CD4-positive, alpha-beta memory T cell (primary cell): ENCODE measurements around the gene MARF1. TPM values are rescaled to one million over a fixed set of nuclear protein-coding genes. Genes with fewer than 3 reads are reported as not detected.

Experiments
- polyA plus RNA-seq, 2 donors: library from polyadenylated mRNA; unstranded; fragments of 300-500 nt; fragmentation: Illumina TruSeq; gene quantifications; one replicate each; pipeline ENCODE4 v1.2.3, GENCODE V29; 2021
- total RNA-seq, 2 experiments: library from RNA; stranded (reverse); gene quantifications; one replicate each; pipeline ENCODE4 v1.2.3, GENCODE V29; 2021

MARF1 gene
- total and polyA plus RNA-seq, 4 experiments from 2014 or later: 6.8 to 235 (median 121) TPM

Other genes with a start within 250 kb of the MARF1 start
- gene MPV17L, start 247.4 kb downstream of the MARF1 start, total RNA-seq: not detected
- not detected for gene MPV17L, start 247.4 kb downstream of the MARF1 start, polyA plus RNA-seq
- gene BMERB1, start 208.6 kb downstream of the MARF1 start, total RNA-seq: 1 to 10 TPM; 3.6 to 4.0 TPM
- gene BMERB1, start 208.6 kb downstream of the MARF1 start, polyA plus RNA-seq: 1 to 10 TPM in 1 of 2 donors, under 1 TPM in 1; 0.43 to 1.7 TPM
- gene NDE1, start 7.1 kb upstream of the MARF1 start, total RNA-seq: 100 to 1,000 TPM; 124 to 128 TPM
- 10 to 100 TPM; 15.3 to 63.9 TPM for gene NDE1, start 7.1 kb upstream of the MARF1 start, polyA plus RNA-seq
- under 1 TPM in 1 of 2 experiments, not detected in 1; 0.26 TPM for gene MYH11, start 213.9 kb upstream of the MARF1 start, total RNA-seq
- gene MYH11, start 213.9 kb upstream of the MARF1 start, polyA plus RNA-seq: 1 to 10 TPM in 1 of 2 donors, not detected in 1; 1.9 TPM
- gene CEP20, start 245.4 kb upstream of the MARF1 start, total RNA-seq: 10 to 100 TPM; 22.3 to 30.4 TPM
- gene CEP20, start 245.4 kb upstream of the MARF1 start, polyA plus RNA-seq: 10 to 100 TPM; 27.9 to 42.0 TPM